Kasumi-1 (cell line): ENCODE results near the gene ST3GAL2.
A peak's percentile ranks its signal among the peaks of the same experiment; 100 is the strongest.
"Not testable (repeated sequence)": the region's sequence is repeated elsewhere in the genome, so short reads cannot be mapped to it uniquely, and the experiment has no call there.

Experiments used
- DNase-seq, 2 experiments: peaks; one replicate each; lab custom pipeline; 2025; lab: John Stamatoyannopoulos, UW

The ST3GAL2 gene

DNA sequence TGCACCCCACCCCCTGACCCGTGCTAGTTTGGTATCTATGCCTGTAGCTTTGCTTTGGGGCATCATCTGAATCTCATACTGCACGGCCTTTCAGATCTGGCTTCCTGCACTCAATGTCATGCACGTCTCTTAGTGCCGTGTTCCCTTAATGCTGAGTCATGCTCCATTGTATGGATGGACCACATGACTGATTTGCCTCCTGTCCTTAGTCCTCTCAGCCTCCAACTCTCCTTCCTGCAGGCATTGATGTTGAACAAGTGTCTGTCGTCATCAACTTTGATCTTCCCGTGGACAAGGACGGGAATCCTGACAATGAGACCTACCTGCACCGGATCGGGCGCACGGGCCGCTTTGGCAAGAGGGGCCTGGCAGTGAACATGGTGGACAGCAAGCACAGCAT is 106.2 kb downstream of the ST3GAL2 start:
- DNase-seq = not testable (repeated sequence)

DNA sequence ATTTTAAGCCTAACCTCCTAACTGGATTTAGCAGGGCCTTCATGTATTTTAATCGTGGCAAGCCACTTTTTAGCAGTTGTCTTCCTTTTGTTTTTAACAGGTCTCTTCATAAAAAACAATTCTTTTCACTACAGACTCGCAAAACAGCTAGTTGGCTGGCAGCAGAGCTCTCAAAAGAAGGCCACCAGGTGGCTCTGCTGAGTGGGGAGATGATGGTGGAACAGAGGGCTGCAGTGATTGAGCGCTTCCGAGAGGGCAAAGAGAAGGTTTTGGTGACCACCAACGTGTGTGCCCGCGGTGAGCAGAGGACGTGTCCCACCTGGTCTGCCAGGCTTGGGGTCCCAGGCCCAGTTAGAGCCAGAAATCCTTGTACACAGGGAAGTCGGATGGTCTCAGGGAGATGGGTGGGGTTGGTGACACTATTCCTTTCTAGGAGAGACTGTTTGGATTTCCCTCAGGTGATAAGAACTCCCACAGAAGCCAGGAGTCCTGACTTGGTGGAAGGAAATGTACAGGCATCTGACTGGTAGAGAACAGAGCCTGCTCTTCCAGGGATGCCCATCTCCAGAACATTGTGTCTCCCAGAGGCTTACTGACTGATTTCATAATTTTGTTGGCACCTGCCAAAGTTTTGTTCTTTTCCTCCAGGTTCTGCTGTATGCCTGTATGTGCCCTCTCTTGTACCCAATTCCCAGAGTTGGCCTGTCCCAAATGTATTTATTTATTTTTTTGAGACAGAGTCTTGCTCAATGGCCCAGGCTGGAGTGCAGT is 107.1 kb downstream of the ST3GAL2 start:
- peak in 1 of 2 experiments; percentile 6 for DNase-seq

DNA sequence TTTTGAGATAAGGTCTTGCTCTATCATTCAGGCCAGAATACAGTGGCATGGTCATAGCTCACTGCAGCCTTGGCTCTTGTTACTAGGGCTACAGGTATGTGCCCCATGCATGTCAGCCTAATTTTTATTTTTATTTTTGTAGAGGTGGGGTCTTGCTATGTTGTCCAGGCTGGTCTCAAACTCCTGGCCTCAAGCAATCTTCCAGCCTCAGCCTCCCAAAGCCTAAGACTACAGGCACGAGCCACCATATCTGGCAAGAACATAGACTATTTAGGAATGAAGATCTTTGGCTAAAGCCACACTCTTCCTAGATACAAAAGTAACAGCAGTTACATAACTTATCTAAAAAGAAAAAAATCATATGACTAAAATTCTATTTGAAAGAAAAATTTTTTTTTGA is 107.8 kb downstream of the ST3GAL2 start:
- DNase-seq = no peak
